Head of caudate nucleus (tissue), 42 donors: ENCODE measurements around the gene DNAJC22.
A peak's percentile ranks its signal among the peaks of the same experiment; 100 is the strongest.
"Not testable (repeated sequence)": the region's sequence is repeated elsewhere in the genome, so short reads cannot be mapped to it uniquely, and the experiment has no call there.

ENCODE experiments used
- DNase-seq, 42 donors: peaks; one replicate each; pipeline versions ENCODE4 v3.0.0 to v3.0.0-alpha.2; 2020 to 2021; ENCODE audit warnings: mixed read lengths in 7 of 42
- intact Hi-C: fragments of 100-400 bp; cut with DNase I; formaldehyde crosslinking; loops from one replicate; pipeline ENCODE4 v1.15.0; 2022

Gene DNAJC22

DNA sequence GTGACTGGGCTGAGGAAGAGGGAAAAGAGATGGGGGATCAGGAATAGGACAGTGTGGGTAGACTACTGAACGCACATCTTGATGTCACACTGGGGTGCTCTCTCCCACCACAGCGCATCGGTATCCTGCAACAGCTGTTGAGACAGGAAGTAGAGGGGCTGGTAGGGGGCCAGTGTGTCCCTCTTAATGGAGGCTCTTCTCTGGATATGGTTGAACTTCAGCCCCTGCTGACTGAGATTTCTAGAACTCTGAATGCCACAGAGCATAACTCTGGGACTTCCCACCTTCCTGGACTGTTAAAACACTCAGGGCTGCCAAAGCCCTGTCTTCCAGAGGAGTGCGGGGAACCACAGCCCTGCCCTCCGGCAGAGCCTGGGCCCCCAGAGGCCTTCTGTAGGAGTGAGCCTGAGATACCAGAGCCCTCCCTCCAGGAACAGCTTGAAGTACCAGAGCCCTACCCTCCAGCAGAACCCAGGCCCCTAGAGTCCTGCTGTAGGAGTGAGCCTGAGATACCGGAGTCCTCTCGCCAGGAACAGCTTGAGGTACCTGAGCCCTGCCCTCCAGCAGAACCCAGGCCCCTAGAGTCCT is 16.6 kb upstream of the DNAJC22 start:
- DNase-seq, result peak in 1 of 42 donors; percentile 5
- intact Hi-C loops, result no loop called here

DNA sequence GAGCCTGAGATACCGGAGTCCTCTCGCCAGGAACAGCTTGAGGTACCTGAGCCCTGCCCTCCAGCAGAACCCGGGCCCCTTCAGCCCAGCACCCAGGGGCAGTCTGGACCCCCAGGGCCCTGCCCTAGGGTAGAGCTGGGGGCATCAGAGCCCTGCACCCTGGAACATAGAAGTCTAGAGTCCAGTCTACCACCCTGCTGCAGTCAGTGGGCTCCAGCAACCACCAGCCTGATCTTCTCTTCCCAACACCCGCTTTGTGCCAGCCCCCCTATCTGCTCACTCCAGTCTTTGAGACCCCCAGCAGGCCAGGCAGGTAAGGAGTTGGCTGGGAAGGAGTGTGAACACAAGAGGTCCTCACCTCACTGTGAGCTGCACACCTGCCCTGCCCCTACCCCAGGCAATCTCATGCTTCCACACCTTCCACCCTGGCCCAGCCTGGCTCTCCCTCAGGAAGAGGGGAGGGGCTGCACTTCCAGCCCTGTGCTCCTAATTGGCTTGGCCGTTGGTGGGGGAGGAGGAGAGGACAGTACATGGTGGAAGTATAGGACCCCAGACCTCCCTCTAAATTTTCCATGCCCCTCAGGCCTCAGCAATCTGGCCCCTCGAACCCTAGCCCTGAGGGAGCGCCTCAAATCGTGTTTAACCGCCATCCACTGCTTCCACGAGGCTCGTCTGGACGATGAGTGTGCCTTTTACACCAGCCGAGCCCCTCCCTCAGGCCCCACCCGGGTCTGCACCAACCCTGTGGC is 15.9 kb upstream of the DNAJC22 start:
- intact Hi-C loops, result no loop called here

DNA sequence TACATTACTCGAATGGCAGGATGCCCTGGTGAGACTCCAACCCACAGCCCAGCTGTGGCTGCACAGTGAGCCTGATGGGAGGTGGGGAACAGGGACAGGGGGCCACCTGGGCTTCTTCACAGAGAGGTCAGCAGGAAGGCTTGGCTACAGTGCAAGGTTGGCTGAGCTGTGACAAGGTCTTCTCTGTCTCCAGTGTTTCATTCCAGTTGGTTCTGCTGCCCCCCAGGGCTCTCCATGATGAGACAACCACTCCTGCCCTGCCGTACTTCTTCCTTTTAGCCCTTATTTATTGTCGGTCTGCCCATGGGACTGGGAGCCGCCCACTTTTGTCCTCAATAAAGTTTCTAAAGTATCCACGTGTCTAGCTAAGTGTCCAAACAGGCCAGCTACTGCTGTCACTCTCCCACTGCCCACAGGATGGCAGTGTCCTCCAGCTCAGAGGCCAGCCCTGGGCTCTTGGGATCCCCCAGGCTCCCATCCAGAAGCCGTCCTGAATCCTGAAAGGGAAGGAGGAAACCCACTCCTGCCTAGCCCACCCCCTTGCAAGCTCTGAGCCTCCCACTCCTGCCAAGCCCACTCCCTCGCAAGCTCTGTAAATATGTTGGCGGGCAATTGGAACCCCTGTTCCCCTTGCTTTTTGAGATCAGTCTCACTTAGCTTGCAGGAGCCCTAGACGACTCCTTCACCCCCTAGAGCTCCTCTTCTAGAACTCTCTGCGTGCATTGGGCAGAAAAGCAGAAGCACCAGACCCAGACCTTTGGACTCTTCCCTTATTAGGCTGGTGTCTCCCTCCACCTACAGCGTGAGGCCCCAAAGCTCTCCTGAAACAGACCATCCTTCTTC is 15.1 kb upstream of the DNAJC22 start:
- intact Hi-C loops, result no loop called here
- peak in 41 of 42 donors; percentile 33 to 89 (median 70) for DNase-seq

More for the DNA sequence above, 15.9 kb upstream of the DNAJC22 start:
- peak in 2 of 42 donors; percentile 12 to 22 for DNase-seq

DNA sequence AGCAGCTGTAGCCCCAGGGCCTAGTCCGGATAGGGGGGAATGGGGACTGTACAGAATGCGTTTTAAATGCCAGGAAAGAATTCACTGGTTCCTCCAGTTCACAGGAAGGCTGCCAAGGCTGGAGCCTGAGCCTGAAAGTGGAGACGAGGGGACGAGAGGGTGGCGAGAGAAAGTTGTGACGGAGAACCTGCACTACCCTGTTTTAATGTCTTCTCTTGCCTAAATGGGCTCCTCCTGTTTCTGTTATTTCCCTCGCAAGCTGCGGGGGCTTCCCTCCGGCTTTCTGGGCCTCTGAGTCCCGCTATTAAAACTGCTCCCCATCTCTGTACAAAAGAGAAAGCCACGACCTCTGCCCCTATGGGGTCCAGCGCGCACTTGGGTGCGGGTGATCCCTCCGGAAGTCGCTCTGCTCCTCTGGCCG is 14.2 kb upstream of the DNAJC22 start:
- DNase-seq, result no peak
- intact Hi-C loops, result no loop called here

DNA sequence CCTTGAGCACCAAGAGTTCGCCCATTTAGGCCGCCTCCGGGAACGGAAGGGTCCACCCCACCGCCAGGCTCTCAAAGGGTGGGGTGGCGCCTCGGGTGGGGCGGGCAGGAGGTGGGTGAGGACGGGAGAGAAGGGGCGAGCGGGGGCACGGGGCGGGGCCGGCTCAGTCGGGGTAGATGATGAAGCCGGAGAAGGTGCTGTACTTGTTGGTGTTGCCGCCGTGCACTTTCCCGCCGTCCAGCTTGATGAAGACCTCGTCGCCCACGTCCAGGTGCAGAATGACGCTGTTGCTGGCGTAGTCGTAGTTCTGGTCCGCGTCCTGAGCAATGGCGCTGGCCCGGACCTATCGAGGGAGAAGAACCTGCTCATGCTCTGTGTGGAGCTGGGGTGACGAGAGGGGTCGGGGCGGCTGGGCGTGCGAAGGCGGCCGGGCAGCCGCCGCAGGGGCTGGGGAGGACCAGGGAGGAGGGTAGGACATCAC is 13.8 kb upstream of the DNAJC22 start:
- peak in 1 of 42 donors; percentile 25 for DNase-seq
- intact Hi-C loops, result no loop called here

DNA sequence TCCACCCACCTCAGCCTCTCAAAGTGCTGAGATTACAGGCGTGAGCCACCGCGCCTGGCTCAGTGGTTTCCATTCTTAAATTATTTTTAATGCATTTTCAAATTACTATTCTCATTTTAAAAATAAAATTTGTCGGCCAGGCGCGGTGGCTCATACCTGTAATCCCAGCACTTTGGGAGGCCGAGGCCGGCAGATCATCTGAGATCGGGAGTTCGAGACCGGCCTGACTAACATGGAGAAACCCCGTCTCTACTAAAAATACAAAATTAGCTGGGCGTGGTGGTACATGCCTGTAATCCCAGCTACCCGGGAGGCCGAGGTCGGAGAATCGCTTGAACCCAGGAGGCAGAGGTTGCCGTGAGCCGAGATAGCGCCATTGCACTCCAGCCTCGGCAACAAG is 12.9 kb upstream of the DNAJC22 start:
- intact Hi-C loops, result not testable (repeated sequence)
- peak in 1 of 42 donors; percentile 21 for DNase-seq

DNA sequence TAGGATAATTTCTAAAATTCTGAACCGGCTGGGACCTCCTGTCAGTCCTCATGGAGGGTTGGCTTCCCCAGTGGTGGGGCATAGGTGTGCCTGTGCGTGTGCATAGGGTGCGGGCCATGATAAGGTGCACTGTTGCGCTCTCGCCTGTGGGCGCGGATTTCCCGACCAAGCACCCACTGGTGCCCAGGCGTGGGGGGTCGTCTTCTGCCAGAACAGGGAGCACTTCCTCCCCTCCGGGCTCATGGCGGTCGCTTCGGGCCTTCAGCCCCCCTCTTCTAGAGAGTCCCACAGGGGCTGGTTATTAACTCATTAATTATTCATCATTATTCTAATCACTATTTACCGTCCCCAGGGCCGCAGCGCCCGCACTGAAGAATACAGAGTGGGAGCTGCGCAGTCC is 12.5 kb upstream of the DNAJC22 start:
- no peak for DNase-seq
- intact Hi-C loops, result no loop called here

DNA sequence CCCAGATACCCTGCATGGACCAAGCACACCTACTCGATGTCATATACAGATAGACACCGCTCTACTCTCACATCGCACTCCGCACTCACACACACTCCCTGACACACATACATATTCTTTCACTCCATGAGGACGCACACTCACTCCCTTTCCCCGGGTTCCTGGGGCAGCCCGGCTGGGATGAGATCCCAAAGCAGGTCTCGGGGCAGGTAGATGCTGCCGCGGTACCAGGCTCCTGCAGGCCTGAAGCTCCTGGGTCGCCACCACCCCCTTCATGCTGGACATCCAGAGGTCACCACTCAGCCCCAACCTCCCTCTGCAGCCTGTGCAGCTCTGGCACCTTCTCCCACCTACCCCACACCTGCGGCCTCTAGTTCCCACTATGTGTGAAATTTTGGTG is 12.0 kb upstream of the DNAJC22 start:
- intact Hi-C loops, result no loop called here
- no peak for DNase-seq

DNA sequence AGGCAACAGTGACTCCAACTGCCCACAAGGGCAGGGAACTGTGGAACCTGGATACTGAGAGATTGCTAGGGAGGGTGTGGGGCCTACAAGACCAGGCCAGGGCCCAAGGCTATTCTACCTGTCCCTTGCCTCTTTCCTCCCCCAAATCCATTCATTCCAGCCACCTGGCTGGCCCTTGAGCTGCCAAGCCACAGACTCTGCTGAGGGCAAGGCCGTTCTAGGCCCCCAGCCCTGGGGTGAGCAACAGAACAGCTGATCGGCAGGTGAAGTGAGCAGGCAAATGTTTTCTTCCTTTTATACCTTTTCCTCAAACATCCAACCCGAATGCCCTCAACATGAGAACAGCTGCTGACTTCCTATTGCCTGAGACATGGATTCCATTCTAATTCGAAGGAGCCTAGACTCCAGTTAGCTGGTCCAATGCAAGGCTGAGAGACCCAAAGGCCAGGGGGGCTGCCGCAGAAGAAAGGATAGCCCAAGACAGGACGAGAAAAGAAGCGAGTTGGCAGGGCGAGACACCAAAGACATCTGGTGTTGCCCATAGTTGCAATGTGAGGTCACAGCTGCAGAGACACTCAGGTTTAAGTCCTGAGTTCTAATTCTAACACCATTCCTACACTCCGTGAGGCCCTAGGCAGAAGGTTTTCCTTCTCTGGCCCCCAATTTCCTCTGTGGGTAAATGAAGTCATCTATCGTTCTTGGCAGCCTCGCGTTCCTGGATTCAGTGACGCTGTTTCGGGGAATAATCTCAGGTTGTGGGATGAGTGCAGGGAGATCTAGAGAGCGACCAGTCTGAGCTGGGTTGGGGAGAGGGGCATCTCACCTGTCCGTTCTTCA is 11.4 kb upstream of the DNAJC22 start:
- intact Hi-C loops, result no loop called here
- DNase-seq, result peak in 1 of 42 donors; percentile 7

DNA sequence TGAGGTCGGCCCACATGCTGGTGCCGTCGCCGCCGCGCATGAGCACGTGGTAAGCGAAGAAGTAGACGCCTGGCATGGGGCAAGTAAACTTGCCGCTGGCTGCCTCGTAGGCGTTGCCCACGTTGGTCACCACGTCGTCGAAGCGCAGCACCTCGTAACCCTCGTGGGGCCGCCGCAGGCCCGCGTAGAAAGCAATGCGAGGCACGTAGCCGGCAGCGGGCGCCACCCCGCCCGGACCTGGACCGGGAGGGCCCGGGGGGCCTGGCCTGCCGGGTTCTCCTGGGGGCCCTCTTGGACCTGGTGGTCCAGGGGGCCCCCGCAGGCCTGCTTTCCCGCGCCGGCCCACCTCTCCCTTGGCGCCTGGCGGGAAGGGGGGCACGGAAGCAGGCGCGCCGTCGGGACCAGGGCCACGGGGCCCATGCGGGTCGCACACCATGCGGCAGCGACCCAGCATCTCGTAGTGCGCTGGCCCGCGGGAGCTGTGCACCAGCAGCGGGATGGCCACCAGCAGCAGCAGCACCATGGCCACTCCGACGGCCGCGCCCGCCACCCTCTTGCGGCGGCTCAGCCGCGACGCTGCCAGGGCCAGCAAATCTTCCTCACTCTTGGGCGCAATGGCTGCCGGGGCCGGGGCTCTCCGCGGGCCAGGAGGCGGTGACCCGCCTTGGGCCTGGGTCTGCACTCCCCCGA is 10.6 kb upstream of the DNAJC22 start:
- intact Hi-C loops, result no loop called here
- no peak for DNase-seq

DNA sequence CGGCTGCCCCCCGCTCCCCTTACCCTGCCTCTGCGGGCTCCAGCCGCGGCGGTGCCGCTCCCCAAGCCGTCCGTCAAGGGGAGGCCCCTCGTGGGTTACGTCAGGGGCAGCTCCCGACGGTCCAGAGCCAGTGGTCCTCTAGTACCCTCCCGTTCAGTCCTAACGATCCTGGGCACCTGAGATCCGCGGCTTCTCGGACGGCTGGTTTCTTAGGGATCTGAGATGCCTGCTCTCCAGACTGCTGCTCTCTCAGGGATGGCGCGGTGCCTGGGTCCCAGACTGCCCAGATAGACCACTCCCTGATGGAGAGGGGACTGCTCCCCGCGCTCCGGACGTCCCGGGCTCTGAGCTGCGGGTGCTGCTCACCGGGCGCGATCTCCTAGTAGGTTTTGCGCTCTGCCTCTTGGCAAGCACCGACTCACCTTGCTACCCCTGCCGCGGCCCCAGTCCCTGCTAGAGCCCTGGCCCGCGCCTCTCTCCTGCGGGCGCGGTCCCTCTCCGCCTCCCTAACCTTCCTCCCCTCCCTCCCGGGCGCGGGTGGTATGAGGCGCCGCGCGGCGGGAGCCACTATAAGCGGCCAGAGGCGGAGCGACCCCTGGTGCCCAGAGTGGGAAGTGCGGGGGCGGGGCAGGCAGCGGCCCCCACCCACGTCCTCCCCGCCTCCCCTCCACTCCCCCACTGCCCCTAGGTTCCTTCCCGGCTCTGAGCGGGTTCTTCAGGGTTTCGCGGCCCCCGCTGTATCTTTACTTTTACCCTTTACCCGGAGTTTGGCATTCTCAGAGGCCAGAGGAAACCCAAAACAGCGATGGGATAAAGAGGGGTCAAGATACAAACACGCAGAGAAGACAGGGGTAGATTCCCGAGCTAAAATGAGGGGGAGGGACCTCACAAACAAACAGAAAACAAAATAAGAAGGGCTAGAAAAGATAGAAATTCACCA is 9.8 kb upstream of the DNAJC22 start, which contains the start of gene C1QL4:
C1QL4 (minus strand) TSS at position 544 of the 940 bp plus-strand sequence. CDS start 711 bp downstream, outside the sequence.
- intact Hi-C loops, result no loop called here
- DNase-seq, result peak; percentile 54 to 93 (median 81)

DNA sequence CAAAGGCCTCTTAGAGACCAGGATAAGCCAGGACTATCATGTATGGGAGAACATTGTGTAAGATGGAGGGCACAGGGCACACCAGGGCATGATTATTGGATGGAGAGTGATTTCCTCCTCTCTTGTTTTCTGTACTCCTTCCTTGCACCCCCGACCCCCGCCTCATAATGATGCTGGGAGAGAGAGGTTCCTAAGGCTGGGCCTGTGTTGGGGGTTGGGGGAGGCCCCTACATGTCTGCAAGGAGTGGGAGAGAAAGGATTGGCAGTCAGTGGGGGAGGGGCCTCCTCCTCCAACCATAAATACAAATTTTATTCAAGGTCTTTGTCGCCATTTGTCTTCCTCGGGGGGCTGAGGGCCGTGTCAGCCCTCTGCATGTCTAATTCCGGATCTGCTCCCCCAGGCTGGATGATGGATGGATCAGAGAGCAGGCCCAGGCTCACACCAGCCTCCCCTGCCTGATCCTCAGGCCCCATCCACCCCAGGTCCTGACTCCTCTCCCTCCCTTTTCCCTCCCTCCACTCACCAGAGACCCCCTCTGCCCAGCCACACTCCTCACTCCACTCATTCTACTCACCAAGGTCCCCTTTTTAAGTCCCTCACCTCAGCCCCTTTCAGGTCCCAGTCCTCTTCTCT is 7.7 kb upstream of the DNAJC22 start:
- peak in 1 of 42 donors; percentile 34 for DNase-seq
- intact Hi-C loops, result no loop called here

DNA sequence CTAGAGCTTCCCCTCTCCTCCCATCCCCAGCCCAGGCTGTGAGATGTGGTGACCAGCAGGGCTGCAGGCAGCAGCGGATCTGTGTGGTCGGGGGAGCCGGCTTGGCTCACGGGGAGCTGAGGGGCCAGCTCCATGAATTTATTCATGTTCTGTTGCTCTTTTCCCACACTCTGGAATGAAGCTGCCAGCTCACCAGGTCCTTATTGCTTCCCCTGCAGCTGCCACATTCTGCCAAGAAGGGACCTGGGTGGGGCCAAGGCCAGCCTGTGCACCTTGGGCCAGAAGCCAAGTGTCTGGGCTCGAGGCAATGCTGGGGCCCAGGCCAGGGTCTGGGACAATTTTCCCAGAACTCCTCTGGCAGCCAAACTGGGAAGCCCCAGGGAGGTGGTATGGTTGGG is 7.2 kb upstream of the DNAJC22 start:
- intact Hi-C loops, result no loop called here
- peak in 1 of 42 donors; percentile 39 for DNase-seq

DNA sequence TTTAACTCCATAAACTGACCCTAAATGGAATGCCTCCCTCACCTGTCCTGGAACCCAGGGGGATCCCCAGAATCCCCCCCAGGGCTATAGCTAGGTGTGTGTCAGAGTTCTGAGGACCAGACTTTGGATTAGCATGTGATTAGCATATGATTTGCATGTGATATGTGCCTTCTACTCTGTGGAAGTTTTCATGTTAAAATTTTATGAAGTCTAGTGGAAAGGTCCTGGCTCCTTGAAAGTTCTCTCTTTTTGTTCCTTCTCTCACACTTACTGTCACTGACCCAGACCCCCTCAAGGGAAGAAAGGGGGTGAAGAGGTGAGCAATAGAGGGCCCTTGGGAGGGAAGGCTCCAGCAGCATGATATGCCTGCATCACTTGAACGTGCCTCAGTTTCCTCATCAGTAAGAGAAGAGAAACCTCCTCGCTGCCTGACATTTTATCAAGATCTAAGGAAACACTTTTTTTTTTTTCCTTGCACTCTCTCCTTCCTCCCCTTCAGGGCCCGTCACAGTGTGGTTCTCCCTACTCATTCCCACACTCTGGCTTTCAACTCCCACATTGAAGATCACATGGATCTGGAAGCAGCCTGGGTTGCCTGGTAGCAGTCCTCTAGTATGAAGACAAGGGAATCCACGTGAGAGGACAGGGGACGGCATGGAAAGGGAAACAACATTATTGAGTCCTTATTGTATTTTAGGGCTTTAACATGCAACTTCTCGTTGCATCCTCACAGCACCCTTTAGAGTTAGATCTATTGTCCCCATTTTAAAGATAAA is 6.4 kb upstream of the DNAJC22 start:
- peak in 3 of 42 donors; percentile 23 to 38 (median 32) for DNase-seq
- intact Hi-C loops, result no loop called here

DNA sequence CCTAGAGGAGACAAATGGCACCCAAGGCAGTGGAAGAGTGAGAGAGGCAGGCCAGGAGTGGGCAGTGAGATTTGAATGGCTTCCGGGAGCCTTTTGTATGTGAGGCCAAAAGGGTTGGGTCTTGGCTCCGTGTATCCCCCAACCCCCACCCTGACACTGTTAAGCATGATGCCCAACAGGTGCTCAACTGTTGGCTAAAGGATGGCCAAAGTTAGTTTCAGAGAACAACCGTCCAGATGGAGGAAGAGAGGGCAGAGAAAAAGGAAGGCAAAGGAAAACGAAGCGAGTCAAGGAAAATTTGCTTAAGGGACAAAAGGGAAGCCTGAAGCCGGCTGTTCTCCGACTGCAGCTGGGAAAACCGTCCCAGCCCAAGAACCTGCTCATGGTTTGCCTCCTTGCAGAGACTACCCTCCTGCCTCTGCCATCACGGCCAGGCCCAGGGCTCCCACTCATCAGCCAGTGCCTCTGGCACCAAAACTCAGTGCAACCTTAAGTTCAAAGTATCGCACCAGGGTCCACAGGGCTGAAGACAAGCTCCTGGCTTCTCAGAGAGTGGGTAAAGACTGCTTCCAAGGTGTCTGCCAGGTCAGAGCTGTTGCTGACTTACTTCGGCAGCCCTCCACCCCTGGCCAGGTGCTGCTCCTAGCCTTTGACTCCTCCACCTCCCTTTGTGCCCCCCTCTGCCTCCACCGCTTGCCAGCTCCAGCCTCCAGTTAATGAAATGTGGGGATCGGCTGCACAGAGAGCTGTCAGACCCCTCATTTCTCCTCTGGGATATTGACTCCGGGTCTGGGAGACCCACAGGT is 5.5 kb upstream of the DNAJC22 start:
- peak in 1 of 42 donors; percentile 41 for DNase-seq
- intact Hi-C loops, result no loop called here
